Glutamatergic neuron (in vitro differentiated cells): ENCODE measurements around the gene RBM44. TPM values are rescaled to one million over a fixed set of nuclear protein-coding genes. Genes with fewer than 3 reads are reported as not detected.

Experiments
- DNase-seq: peaks from one replicate; pipeline ENCODE4 v3.0.0; 2022
- H3K27ac Mint-ChIP-seq: one replicate; pipeline ENCODE4 v1.8.0; 2020; ENCODE audit warnings: mild to moderate bottlenecking, mixed read lengths, inconsistent platforms; ENCODE audit not compliant: unreplicated experiment
- H3K27me3 Mint-ChIP-seq: one replicate; pipeline ENCODE4 v1.8.0; 2020; ENCODE audit warnings: mild to moderate bottlenecking, moderate library complexity, mixed read lengths, inconsistent platforms; ENCODE audit not compliant: unreplicated experiment
- H3K36me3 Mint-ChIP-seq: one replicate; pipeline ENCODE4 v1.8.0; 2020; ENCODE audit warnings: mild to moderate bottlenecking, mixed read lengths, inconsistent platforms; ENCODE audit not compliant: unreplicated experiment
- H3K4me1 Mint-ChIP-seq: one replicate; pipeline ENCODE4 v1.8.0; 2020; ENCODE audit warnings: mild to moderate bottlenecking, low read depth, mixed read lengths, inconsistent platforms; ENCODE audit not compliant: unreplicated experiment
- H3K4me3 Mint-ChIP-seq: one replicate; pipeline ENCODE4 v1.8.0; 2020; ENCODE audit warnings: mild to moderate bottlenecking, mixed read lengths, inconsistent platforms; ENCODE audit not compliant: unreplicated experiment
- H3K9me3 Mint-ChIP-seq: one replicate; pipeline ENCODE4 v1.8.0; 2020; ENCODE audit warnings: mild to moderate bottlenecking, moderate library complexity, mixed read lengths, inconsistent platforms; ENCODE audit not compliant: unreplicated experiment
- CTCF ChIP-seq: fragments of 200-600 bp; sonication (generic); IDR thresholded peaks from one replicate; pipeline ENCODE4 v1.5.0; 2021; ENCODE audit not compliant: partially characterized antibody, unreplicated experiment
- total RNA-seq: library from RNA; stranded (reverse); fragmentation: NEBNext Ultra II Directional; extraction: Animal tissue kit (Norgen Biotek cat#: 25700); gene quantifications from one replicate; pipeline ENCODE4 v1.2.1, GENCODE V29; 2021; ENCODE audit not compliant: unreplicated experiment

Gene RBM44
- total RNA-seq, 1 donor from 2014 or later, result 1.3 TPM

- Mint-ChIP-seq H3K36me3 (peaks cover 9% of the 10 kb centered on the region), H3K4me1 (peaks cover 8% of the 10 kb centered on the region), H3K27ac (no peak overlapping the region), H3K27me3 (no peaks in the 10 kb centered on the region), H3K4me3 (no peak overlapping the region), H3K9me3 (peaks cover 8% of the 10 kb centered on the region)
- TF ChIP-seq CTCF, result no peak
- DNase-seq, result no peak
Observed at GRCh38 chr2:237877576-237878307, 79.2 kb downstream of the RBM44 start.

DNA sequence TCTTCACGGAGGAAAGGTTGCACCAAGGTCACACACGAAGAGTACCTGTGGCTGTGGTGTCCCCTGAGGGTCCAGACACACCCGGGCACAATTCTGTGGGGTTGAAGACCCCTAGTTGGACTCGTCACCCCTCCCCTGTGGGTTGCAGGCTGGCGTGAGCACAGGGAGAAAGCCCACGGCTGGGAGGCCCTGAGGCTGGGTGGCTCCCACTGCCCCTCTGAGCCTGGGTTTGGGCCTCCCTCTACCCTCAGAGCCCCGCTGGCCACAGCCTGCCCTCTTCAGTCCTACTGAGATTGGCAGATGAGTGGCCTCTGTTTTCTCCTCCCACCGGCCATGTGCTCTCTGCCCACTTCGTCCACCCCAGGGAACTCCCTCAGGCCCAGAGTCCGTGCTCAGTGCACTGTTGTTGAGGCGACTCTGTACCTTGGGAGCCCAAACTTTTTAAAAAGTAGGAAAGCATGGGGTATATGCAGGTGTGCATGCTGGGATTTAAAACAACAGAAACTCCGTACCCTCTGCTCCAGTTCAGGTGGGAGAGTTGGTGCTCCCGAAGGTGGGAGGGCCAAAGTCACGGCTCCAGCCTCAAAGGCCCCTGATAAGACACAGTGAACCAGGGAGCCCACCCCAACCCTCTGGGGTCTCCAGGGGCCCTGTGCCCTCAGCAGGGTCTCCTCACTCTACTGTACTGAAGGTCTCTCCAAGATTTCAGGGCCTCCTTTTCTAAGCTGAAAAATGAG is 79.9 kb downstream of the RBM44 start:
- no peak for TF ChIP-seq CTCF
- Mint-ChIP-seq H3K4me1 (peaks cover 8% of the 10 kb centered on the region), H3K27ac (peak overlapping the region; percentile 91), H3K27me3 (no peaks in the 10 kb centered on the region), H3K36me3 (peaks cover 9% of the 10 kb centered on the region), H3K9me3 (peaks cover 9% of the 10 kb centered on the region), H3K4me3 (no peak overlapping the region)
- DNase-seq, result no peak

DNA sequence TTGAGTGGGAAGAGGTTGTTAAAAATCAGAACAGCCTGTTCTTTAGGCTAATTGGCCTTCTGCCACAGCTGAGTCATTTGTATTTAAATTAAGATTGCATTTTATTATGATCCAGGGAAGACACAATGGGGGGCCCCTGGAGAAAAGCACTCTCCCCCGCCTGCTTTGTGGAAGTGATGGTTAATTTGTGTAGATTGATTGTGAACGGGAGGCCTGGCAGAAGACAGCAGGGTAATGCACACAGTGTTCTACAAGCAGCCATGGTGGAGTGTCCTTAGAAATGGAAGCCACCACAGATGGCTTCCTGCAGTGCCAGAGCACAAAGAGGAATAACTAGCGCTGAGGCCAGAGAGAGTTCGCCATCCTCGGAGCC is 80.5 kb downstream of the RBM44 start:
- peaks cover 11% of the 10 kb centered on the region for H3K4me1 Mint-ChIP-seq
- H3K27me3 Mint-ChIP-seq, result peaks cover 2% of the 10 kb centered on the region
- peak overlapping the region; percentile 91 for H3K27ac Mint-ChIP-seq
- H3K9me3 Mint-ChIP-seq, result peaks cover 10% of the 10 kb centered on the region
- no peak for DNase-seq
- no peak overlapping the region for H3K4me3 Mint-ChIP-seq
- no peak for TF ChIP-seq CTCF
- peaks cover 9% of the 10 kb centered on the region for H3K36me3 Mint-ChIP-seq

DNA sequence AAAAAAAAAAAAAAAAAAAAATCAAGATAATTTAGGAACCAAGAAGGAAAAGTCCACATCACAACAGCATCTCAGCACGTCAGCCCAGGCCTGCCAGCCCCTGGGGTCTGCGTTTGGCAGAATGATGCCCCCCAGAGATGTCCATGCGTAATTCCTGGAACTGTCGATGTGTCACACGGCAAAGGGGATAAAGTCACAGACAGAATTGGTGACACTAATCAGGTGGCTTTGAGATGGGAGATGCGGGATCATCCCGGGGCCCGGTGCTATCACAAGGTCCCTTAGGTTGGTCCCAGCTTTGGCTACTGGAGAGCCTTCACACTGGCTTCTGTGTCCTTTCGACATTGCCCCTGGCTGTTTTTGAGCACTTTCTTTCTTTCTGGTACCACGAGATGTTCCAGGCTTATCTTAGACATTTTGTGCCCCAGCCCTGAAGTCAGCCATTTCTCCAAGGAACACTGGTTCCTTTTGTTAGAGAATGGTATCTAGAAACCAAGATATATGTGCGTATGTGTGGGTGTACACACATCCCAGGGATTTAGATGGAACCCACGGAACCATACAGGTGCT is 81.5 kb downstream of the RBM44 start:
- peaks cover 11% of the 10 kb centered on the region for H3K4me1 Mint-ChIP-seq
- DNase-seq, result no peak
- no peak for TF ChIP-seq CTCF
- peaks cover 13% of the 10 kb centered on the region for H3K9me3 Mint-ChIP-seq
- no peak overlapping the region for H3K4me3 Mint-ChIP-seq
- H3K27ac Mint-ChIP-seq, result no peak overlapping the region
- H3K36me3 Mint-ChIP-seq, result peaks cover 9% of the 10 kb centered on the region
- H3K27me3 Mint-ChIP-seq, result peaks cover 4% of the 10 kb centered on the region
